HepG2 (cell line): ENCODE data around the gene FUT3. TPM values are rescaled to one million over a fixed set of nuclear protein-coding genes. Genes with fewer than 3 reads are reported as not detected.

ENCODE experiments used
- ATF7 ChIP-seq, 2 experiments: fragments of 450-650 bp in 1 of 2; sonication (generic) in 1 of 2; formaldehyde crosslinking in 1 of 2; IDR thresholded peaks; 2 replicates each; pipeline versions ENCODE4 v1.4.0 to v1.6.1; 2016 to 2020; ENCODE audit warnings: antibody characterized with exemption in 1 of 2, mild to moderate bottlenecking in 1 of 2, missing genetic modification reagents in 1 of 2
- CTCF ChIP-seq: sonication (generic); formaldehyde crosslinking; IDR thresholded peaks from 2 replicates; pipeline ENCODE4 v1.5.0; 2020; ENCODE audit warnings: mild to moderate bottlenecking, missing genetic modification reagents, moderate library complexity
- EZH2 ChIP-seq: conservative IDR thresholded peaks from 2 replicates; pipeline ENCODE4 v1.6.1; 2012; ENCODE audit warnings: mild to moderate bottlenecking, low read depth, low read length, moderate library complexity
- HNF4G ChIP-seq, 2 experiments: sonication (generic) in 1 of 2; formaldehyde crosslinking in 1 of 2; IDR thresholded peaks; 2 replicates each; pipeline versions ENCODE4 v1.4.0 to v1.6.1; 2011 to 2020; ENCODE audit warnings: borderline replicate concordance in 2 of 2, low read depth in 2 of 2, mild to moderate bottlenecking in 2 of 2, low read length in 1 of 2, missing genetic modification reagents in 1 of 2, moderate library complexity in 1 of 2
- MTERF4 ChIP-seq: sonication (generic); formaldehyde crosslinking; IDR thresholded peaks from 2 replicates; pipeline ENCODE4 v1.8.0; 2023; ENCODE audit warnings: mild to moderate bottlenecking, missing genetic modification reagents
- NCOA2 ChIP-seq: sonication (generic); formaldehyde crosslinking; IDR thresholded peaks from 2 replicates; pipeline ENCODE4 v1.8.0; 2022; ENCODE audit warnings: inconsistent platforms
- NFIB ChIP-seq: sonication (generic); formaldehyde crosslinking; IDR thresholded peaks from 2 replicates; pipeline ENCODE4 v1.9.0; 2021; ENCODE audit warnings: missing genetic modification reagents, mild to moderate bottlenecking, borderline replicate concordance
- NRL ChIP-seq: sonication (generic); formaldehyde crosslinking; IDR thresholded peaks from 2 replicates; pipeline ENCODE4 v1.5.0; 2020; ENCODE audit warnings: missing genetic modification reagents, mild to moderate bottlenecking, moderate library complexity, borderline replicate concordance
- SMC3 ChIP-seq: IDR thresholded peaks from 2 replicates; pipeline ENCODE4 v1.6.1; 2011; ENCODE audit warnings: low read length, improper control_type of control experiment
- SNRNP70 ChIP-seq: fragments of 200-400 bp; formaldehyde crosslinking; IDR thresholded peaks from 2 replicates; pipeline ENCODE4 v1.6.1; 2017; ENCODE audit warnings: mild to moderate bottlenecking, low read depth, low read length, moderate library complexity
- U2AF2 ChIP-seq: fragments of 200-400 bp; formaldehyde crosslinking; IDR thresholded peaks from 2 replicates; pipeline ENCODE4 v1.6.1; 2017; ENCODE audit warnings: low read depth, mild to moderate bottlenecking, low read length
- ZNF20 ChIP-seq: sonication (generic); formaldehyde crosslinking; IDR thresholded peaks from 2 replicates; pipeline ENCODE4 v1.4.0; 2020; ENCODE audit warnings: mild to moderate bottlenecking, moderate library complexity, missing genetic modification reagents
- ZNF207 ChIP-seq: fragments of 450-650 bp; IDR thresholded peaks from 2 replicates; pipeline ENCODE4 v1.6.1; 2016; ENCODE audit warnings: antibody characterized with exemption, borderline replicate concordance
- ZNF362 ChIP-seq: sonication (generic); formaldehyde crosslinking; IDR thresholded peaks from 2 replicates; pipeline ENCODE4 v1.4.0; 2020; ENCODE audit warnings: missing genetic modification reagents, mild to moderate bottlenecking, borderline replicate concordance
- ZNF430 ChIP-seq: sonication (generic); formaldehyde crosslinking; IDR thresholded peaks from 2 replicates; pipeline ENCODE4 v1.9.0; 2021; ENCODE audit warnings: mild to moderate bottlenecking, missing genetic modification reagents
- ZNF460 ChIP-seq: sonication (generic); formaldehyde crosslinking; IDR thresholded peaks from 2 replicates; pipeline ENCODE4 v1.5.1; 2020; ENCODE audit warnings: missing genetic modification reagents, mild to moderate bottlenecking, borderline replicate concordance
- ZNF564 ChIP-seq: sonication (generic); formaldehyde crosslinking; IDR thresholded peaks from 2 replicates; pipeline ENCODE4 v1.8.1; 2023; ENCODE audit warnings: mild to moderate bottlenecking, missing genetic modification reagents
- ZNF577 ChIP-seq: sonication (generic); formaldehyde crosslinking; IDR thresholded peaks from 2 replicates; pipeline ENCODE4 v1.4.0; 2020; ENCODE audit warnings: mild to moderate bottlenecking, low read depth, missing genetic modification reagents, borderline replicate concordance
- ZNF713 ChIP-seq: sonication (generic); formaldehyde crosslinking; IDR thresholded peaks from 2 replicates; pipeline ENCODE4 v1.4.0; 2020; ENCODE audit warnings: mild to moderate bottlenecking, missing genetic modification reagents
- ZNF777 ChIP-seq: sonication (generic); formaldehyde crosslinking; IDR thresholded peaks from 2 replicates; pipeline ENCODE4 v1.4.0; 2020; ENCODE audit warnings: missing genetic modification reagents
- ZNF790 ChIP-seq: sonication (generic); formaldehyde crosslinking; IDR thresholded peaks from 2 replicates; pipeline ENCODE4 v1.8.0; 2022; ENCODE audit warnings: missing genetic modification reagents, mild to moderate bottlenecking, borderline replicate concordance
- polyA plus RNA-seq, 8 experiments: library from polyadenylated mRNA; depleted of rRNA in 3 of 8; stranded (reverse) in 7 of 8; unstranded in 1 of 8; fragments of >200 nt; fragmentation: Illumina TruSeq in 4 of 8; extraction: Trizol in 4 of 8; gene quantifications; 2 replicates each; pipeline versions ENCODE4 v1.2.1 to v1.2.3, GENCODE V29; 2011 to 2016; ENCODE audit warnings: low read depth in 4 of 8, missing spikeins in 1 of 8, mixed read lengths in 1 of 8; ENCODE audit not compliant: insufficient read depth in 1 of 8
- total RNA-seq, 5 experiments: library from RNA; depleted of rRNA; stranded (reverse); fragments of >200 nt; fragmentation: Illumina TruSeq; extraction: Trizol; gene quantifications; 2 replicates each; pipeline ENCODE4 v1.2.3, GENCODE V29; 2016; ENCODE audit warnings: low read depth in 1 of 5
- TF ChIP-seq, protein P1 (sequence below): sonication (generic); formaldehyde crosslinking; IDR thresholded peaks from 2 replicates; pipeline ENCODE4 v1.4.0; 2020; ENCODE audit warnings: missing genetic modification reagents, borderline replicate concordance

FUT3 gene
- total and polyA plus RNA-seq, 2 of the 13 experiments (the other 11 are each of a cell fraction or from before 2014, with no cell fraction given) = 0.53 to 1.1 TPM

- TF ChIP-seq ZNF362 (CRISPR knock-in tag) (no peak; the same call in 1 of the 2 replicates), ZNF713 (CRISPR knock-in tag) (no peak), ZNF207 (no peak), NFIB (CRISPR knock-in tag) (no peak), SMC3 (no peak), ZNF577 (CRISPR knock-in tag) (no peak), MTERF4 (CRISPR knock-in tag) (no peak), ZNF20 (CRISPR knock-in tag) (no peak), ZNF790 (0 out of 2 replicates have a peak, but pooled peaks have one; percentile 10), ZNF564 (CRISPR knock-in tag) (no peak), CTCF (CRISPR knock-in tag) (0 out of 2 replicates have a peak, but pooled peaks have one; percentile 16), EZH2 (no peak), ATF7 (IDR thresholded peaks at IDR 0.05) (no peak), ATF7 (CRISPR knock-in tag; IDR thresholded peaks at IDR 0.05) (no peak; the same call in 1 of the 2 replicates), NRL (CRISPR knock-in tag) (no peak; the same call in 1 of the 2 replicates), NCOA2 (CRISPR knock-in tag) (peak; percentile 93), U2AF2 (no peak), ZNF460 (CRISPR knock-in tag) (no peak; the same call in 1 of the 2 replicates), ZNF777 (no peak), ZNF430 (peak; percentile 61; the same call in 1 of the 2 replicates), HNF4G (IDR thresholded peaks at IDR 0.05; ENCODE audit: borderline replicate concordance, low read depth, low read length) (peak; percentile 62; the same call in 1 of the 2 replicates), HNF4G (CRISPR knock-in tag; IDR thresholded peaks at IDR 0.05; ENCODE audit: borderline replicate concordance, low read depth) (peak; percentile 75; the same call in 1 of the 2 replicates), SNRNP70 (no peak)
- TF ChIP-seq, protein P1, sequence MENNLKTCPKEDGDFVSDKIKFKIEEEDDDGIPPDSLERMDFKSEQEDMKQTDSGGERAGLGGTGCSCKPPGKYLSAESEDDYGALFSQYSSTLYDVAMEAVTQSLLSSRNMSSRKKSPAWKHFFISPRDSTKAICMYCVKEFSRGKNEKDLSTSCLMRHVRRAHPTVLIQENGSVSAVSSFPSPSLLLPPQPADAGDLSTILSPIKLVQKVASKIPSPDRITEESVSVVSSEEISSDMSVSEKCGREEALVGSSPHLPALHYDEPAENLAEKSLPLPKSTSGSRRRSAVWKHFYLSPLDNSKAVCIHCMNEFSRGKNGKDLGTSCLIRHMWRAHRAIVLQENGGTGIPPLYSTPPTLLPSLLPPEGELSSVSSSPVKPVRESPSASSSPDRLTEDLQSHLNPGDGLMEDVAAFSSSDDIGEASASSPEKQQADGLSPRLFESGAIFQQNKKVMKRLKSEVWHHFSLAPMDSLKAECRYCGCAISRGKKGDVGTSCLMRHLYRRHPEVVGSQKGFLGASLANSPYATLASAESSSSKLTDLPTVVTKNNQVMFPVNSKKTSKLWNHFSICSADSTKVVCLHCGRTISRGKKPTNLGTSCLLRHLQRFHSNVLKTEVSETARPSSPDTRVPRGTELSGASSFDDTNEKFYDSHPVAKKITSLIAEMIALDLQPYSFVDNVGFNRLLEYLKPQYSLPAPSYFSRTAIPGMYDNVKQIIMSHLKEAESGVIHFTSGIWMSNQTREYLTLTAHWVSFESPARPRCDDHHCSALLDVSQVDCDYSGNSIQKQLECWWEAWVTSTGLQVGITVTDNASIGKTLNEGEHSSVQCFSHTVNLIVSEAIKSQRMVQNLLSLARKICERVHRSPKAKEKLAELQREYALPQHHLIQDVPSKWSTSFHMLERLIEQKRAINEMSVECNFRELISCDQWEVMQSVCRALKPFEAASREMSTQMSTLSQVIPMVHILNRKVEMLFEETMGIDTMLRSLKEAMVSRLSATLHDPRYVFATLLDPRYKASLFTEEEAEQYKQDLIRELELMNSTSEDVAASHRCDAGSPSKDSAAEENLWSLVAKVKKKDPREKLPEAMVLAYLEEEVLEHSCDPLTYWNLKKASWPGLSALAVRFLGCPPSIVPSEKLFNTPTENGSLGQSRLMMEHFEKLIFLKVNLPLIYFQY = no peak
Measured at GRCh38 chr19:5880604-5881078, 29.4 kb upstream of the FUT3 start (continued).
